Skeletal muscle tissue (tissue), 4 donors: ENCODE results near the gene DNAH6. TPM values are rescaled to one million over a fixed set of nuclear protein-coding genes. Genes with fewer than 3 reads are reported as not detected.
"Not testable (repeated sequence)": the region's sequence is repeated elsewhere in the genome, so short reads cannot be mapped to it uniquely, and the experiment has no call there.

ENCODE experiments used
- H3K27ac ChIP-seq: one replicate; pipeline ENCODE4 v1.7.0; 2013; ENCODE audit warnings: mild to moderate bottlenecking, low read depth, low read length, inconsistent platforms
- H3K27me3 ChIP-seq, 3 donors: one replicate each; pipeline ENCODE4 v1.7.0; 2013; ENCODE audit warnings: low read length in 3 of 3; ENCODE audit not compliant: control insufficient read depth in 3 of 3, insufficient read depth in 3 of 3
- H3K36me3 ChIP-seq, 3 donors: one replicate each; pipeline ENCODE4 v1.7.0; 2013; ENCODE audit warnings: low read length in 3 of 3; ENCODE audit not compliant: control insufficient read depth in 3 of 3, insufficient read depth in 3 of 3
- H3K4me1 ChIP-seq, 3 donors: one replicate each; pipeline ENCODE4 v1.7.0; 2013; ENCODE audit warnings: low read length in 3 of 3, mild to moderate bottlenecking in 3 of 3; ENCODE audit not compliant: control insufficient read depth in 3 of 3, insufficient read depth in 3 of 3
- H3K4me3 ChIP-seq, 3 donors: one replicate each; pipeline ENCODE4 v1.7.0; 2013; ENCODE audit warnings: low read length in 3 of 3
- H3K9ac ChIP-seq, 3 donors: one replicate each; pipeline ENCODE4 v1.7.0; 2013; ENCODE audit warnings: low read length in 3 of 3, mild to moderate bottlenecking in 3 of 3, moderate library complexity in 2 of 3, low read depth in 1 of 3
- H3K9me3 ChIP-seq, 3 donors: one replicate each; pipeline ENCODE4 v1.7.0; 2013; ENCODE audit warnings: low read length in 3 of 3; ENCODE audit not compliant: control insufficient read depth in 3 of 3
- total RNA-seq: library from RNA; depleted of rRNA; stranded (reverse); fragments of >200 nt; gene quantifications from one replicate; pipeline ENCODE4 v1.2.3, GENCODE V29; 2014
- donor health status: Osteomylitis.

DNAH6 gene
- total RNA-seq, 1 donor from 2014 or later, result 1.0 TPM

DNA sequence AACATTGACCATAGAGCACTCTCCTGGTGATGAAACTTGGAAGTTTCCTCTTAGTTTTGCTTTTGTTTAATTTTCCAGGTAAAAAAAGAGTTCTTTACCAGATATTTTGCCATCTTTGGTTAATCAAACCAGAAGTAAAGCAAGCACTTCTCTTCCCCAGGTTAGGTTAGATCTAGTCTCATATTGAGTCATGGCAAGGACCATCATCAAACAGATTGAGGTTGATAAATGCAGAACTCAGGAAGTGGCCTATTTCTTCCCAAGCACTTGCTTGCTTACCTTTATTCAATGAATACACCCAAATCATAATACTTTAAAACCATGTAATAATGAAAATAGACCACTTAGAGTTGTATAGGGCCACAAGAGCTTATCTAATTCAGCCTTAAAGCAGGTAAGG lies 23.4 kb downstream of the DNAH6 start:
- no peaks in the 10 kb centered on the region for H3K4me1 ChIP-seq
- no peak overlapping the region for H3K27ac ChIP-seq
- H3K36me3 ChIP-seq, result no peaks in the 10 kb centered on the region
- no peaks in the 10 kb centered on the region for H3K27me3 ChIP-seq
- H3K9me3 ChIP-seq, result no peaks in the 10 kb centered on the region
- H3K9ac ChIP-seq, result no peak overlapping the region
- no peak overlapping the region for H3K4me3 ChIP-seq

DNA sequence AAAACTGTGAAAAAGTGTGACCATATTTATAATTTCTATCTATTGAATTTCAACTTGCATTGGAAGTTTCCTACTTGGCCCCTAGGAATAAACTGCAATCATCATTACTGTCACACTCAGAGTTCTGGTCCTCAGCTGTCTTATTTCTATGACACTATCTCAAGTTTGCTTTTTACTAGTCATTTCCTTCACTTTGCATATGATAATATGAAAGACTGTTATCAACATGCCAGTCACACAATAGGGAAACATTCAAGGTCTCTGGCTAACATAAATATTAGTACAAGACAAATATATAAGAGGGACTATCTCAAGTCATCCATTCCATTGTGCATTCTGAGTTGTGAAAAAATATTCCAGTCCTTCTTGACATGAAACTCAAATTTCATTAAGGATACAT lies 28.7 kb downstream of the DNAH6 start:
- Histone ChIP-seq H3K36me3 (no peaks in the 10 kb centered on the region), H3K9me3 (no peaks in the 10 kb centered on the region), H3K9ac (no peak overlapping the region), H3K4me3 (no peak overlapping the region), H3K27me3 (no peaks in the 10 kb centered on the region), H3K4me1 (no peaks in the 10 kb centered on the region), H3K27ac (no peak overlapping the region)

DNA sequence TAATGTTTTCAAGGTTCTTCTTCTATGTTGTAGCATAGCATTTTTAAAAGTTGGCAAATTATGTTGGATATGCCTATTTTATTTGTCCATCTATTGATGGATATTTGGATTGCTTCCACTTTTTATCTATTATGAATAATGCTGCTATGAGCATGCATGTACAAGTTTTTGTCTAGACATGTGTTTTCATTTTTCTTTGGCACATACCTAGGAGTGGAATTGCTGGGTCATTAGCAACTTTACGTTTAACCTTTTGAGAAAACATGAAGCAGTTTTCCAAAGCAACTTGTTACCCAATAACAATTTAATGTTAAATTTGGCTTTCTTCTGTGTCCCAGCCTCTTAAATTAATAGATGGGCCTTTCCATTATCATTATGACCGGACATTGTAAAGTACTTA lies 30.3 kb downstream of the DNAH6 start:
- Histone ChIP-seq H3K9me3 (no peaks in the 10 kb centered on the region), H3K9ac (no peak overlapping the region), H3K27me3 (no peaks in the 10 kb centered on the region), H3K4me3 (no peak overlapping the region), H3K4me1 (no peaks in the 10 kb centered on the region), H3K36me3 (no peaks in the 10 kb centered on the region), H3K27ac (no peak overlapping the region)

DNA sequence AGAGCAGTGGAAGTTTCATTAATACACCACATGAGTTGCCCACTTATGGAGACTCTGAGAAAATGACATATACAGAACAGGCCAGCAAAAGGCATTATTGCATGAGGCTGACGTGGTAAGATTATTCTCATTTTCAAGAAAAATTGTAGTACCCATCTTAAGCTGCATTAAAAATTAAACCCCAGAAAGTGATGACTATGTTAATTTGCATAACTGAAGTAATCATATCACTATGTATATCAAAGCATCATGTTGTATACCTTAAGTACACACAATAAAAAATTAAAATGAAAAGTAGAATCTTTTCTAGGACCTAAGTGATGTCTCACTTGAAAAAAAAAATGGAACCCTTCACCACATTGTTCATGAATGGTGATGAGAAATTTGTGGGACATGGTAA lies 32.0 kb downstream of the DNAH6 start:
- H3K36me3 ChIP-seq, result no peaks in the 10 kb centered on the region

DNA sequence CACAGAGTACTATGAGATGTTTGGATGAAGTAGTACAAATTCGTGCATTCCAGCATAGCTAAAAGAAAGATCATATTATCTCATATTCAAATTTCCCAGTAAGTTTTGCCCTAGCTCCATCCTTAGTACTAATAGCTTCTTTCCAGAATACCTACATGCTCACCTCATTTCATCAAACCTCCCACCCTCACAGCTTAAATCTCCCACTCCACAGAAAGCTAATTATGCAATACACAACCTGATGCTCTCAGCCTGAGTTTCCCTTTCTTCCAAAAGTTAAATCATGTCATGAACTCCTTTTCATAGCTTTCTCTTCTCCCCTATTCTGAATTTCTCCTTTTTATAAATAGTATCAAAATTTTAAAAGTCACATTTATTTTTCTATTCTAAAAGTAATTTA lies 34.6 kb downstream of the DNAH6 start:
- Histone ChIP-seq H3K4me3 (no peak overlapping the region), H3K9ac (no peak overlapping the region), H3K27me3 (no peaks in the 10 kb centered on the region), H3K27ac (no peak overlapping the region), H3K9me3 (no peaks in the 10 kb centered on the region), H3K36me3 (no peaks in the 10 kb centered on the region), H3K4me1 (no peaks in the 10 kb centered on the region)

More for the DNA sequence above, 32.0 kb downstream of the DNAH6 start:
- Histone ChIP-seq H3K27ac (no peak overlapping the region), H3K9me3 (no peaks in the 10 kb centered on the region), H3K9ac (no peak overlapping the region), H3K27me3 (no peaks in the 10 kb centered on the region), H3K4me3 (no peak overlapping the region), H3K4me1 (no peaks in the 10 kb centered on the region)

DNA sequence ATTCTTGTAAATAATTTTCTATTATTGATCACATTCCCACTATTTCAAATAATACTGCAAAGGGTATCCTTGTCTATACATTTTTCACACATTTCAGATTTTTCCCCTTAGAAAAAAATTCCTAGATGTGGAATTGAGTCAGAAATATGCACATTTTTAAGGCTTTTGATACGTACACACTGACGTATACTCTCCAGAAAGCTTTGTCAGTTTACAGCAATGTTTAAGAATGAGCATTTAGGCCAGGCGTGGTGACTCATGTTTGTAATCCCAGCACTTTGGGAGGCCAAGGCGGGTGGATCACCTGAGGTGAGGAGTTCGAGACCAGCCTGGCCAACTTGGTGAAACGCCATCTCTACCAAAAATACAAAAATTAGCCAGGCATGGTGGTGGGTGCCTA lies 35.2 kb downstream of the DNAH6 start:
- not testable (repeated sequence) for H3K4me3 ChIP-seq, H3K27ac ChIP-seq, H3K4me1 ChIP-seq, H3K9ac ChIP-seq, H3K27me3 ChIP-seq, H3K9me3 ChIP-seq, H3K36me3 ChIP-seq

DNA sequence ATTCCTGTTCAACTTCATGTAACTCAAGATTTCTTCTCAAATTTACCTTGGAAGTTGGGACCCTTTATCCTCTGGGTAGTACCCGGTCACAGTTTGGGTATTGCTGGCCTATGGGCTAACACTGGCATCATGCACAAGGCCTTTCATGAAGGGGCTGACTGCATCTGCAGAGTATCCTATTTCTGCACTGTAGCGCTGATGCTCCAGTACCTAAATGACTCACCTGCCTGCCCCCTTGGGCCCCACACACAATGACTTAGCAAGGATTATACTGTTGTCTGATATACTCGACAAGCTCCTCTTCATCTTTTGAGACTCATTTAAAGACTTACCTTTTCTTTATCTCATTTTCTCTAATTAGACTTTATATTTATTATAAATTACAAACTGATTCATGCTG lies 39.9 kb downstream of the DNAH6 start:
- Histone ChIP-seq H3K36me3 (no peaks in the 10 kb centered on the region), H3K9ac (no peak overlapping the region), H3K9me3 (peaks cover 0 to 3% (median 0%) of the 10 kb centered on the region in 3 donors), H3K4me1 (no peaks in the 10 kb centered on the region), H3K4me3 (no peak overlapping the region), H3K27ac (no peak overlapping the region), H3K27me3 (no peaks in the 10 kb centered on the region)

DNA sequence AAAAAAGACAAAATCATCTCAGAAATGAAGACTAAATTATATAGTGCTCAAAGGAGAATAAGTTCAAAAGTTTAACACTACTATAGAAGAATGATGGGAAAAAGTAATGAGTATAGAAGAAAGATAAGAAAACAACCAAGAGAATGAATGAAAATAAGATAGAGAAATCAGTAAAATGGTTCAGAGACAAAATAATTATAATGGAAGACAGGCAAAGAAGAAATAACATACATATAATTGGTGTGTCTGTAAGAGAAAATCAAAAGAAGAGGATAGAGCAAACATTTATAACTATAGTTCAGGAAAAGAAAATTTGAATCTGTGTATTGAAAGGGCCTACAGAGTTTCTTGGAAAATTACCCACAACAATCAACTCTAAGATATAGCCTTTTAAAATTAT lies 43.5 kb downstream of the DNAH6 start:
- H3K4me3 ChIP-seq, result no peak overlapping the region
- no peaks in the 10 kb centered on the region for H3K4me1 ChIP-seq
- no peaks in the 10 kb centered on the region for H3K36me3 ChIP-seq

DNA sequence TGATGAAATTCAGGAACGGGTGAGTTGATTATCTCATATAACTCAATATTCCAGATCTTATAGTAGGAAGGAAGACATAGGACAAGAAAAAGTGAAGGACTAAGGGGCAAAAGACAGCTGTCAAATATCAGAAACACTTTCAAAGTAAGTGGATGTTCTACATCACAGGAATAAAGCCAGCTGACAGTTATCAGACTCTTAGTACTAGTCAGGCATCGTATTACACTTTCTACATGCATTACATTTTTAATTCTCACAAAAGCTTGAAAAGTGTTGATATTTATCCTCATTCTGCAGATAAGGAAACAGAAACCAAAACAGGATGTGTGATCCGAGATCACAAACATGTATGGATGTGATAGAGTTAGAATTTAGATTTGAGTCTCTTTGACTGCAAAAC lies 63.4 kb downstream of the DNAH6 start:
- no peak overlapping the region for H3K4me3 ChIP-seq
- no peaks in the 10 kb centered on the region for H3K27me3 ChIP-seq
- H3K36me3 ChIP-seq, result no peaks in the 10 kb centered on the region
- no peaks in the 10 kb centered on the region for H3K9me3 ChIP-seq
- no peak overlapping the region for H3K27ac ChIP-seq
- no peak overlapping the region for H3K9ac ChIP-seq
- no peaks in the 10 kb centered on the region for H3K4me1 ChIP-seq

More for the DNA sequence above, 43.5 kb downstream of the DNAH6 start:
- Histone ChIP-seq H3K9me3 (peaks cover 0 to 3% (median 0%) of the 10 kb centered on the region in 3 donors), H3K27me3 (no peaks in the 10 kb centered on the region), H3K27ac (no peak overlapping the region), H3K9ac (no peak overlapping the region)

DNA sequence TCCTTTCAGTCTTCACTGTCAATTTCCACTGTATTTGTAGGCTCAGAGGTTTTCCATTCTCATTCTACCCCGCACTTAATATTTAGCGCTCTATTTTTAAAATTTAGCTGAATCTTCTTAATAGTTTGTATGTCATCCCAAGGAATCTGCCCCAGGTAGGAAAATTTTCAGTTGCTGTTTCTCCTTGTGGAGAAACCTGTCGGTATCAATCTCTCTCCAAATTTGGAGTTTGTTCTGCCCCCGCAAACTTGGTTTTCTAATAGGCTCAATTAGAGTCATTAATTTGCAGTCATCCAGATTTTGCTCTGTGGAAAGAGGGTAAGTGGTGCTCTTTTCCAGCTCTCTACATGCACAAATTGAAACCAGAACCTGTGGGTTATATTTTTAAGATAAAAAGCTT lies 87.6 kb downstream of the DNAH6 start:
- H3K36me3 ChIP-seq, result no peaks in the 10 kb centered on the region
- no peak overlapping the region for H3K27ac ChIP-seq
- no peaks in the 10 kb centered on the region for H3K4me1 ChIP-seq
- no peak overlapping the region for H3K4me3 ChIP-seq
- H3K9ac ChIP-seq, result no peak overlapping the region
- H3K27me3 ChIP-seq, result no peaks in the 10 kb centered on the region
- no peaks in the 10 kb centered on the region for H3K9me3 ChIP-seq

DNA sequence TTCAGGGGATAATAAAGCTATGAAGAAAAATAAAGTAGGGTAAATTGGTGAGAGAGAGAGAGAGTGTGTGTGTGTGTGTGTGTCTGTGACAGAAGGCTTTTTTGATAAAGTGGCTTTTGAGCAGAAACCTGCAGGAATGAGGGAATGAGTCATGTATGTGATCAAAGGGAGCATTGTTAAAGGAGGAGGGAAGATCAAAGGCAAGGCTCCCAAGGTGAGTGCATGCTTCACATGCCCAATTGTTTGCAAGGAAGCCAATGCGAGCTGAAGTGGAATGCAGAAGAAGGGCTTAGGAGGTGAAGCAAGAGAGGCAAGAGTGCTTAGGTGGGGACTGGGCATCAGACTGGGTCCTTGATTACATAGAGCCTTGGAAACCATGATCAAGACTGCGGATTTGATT lies 96.8 kb downstream of the DNAH6 start:
- Histone ChIP-seq H3K9me3 (no peaks in the 10 kb centered on the region), H3K27me3 (no peaks in the 10 kb centered on the region), H3K9ac (no peak overlapping the region), H3K4me1 (no peaks in the 10 kb centered on the region), H3K27ac (no peak overlapping the region), H3K4me3 (no peak overlapping the region), H3K36me3 (no peaks in the 10 kb centered on the region)
